HEK293T (cell line): ENCODE measurements around the gene SYNGAP1.
"Not testable (repeated sequence)": the region's sequence is repeated elsewhere in the genome, so short reads cannot be mapped to it uniquely, and the experiment has no call there.

ENCODE experiments used
- BHLHE40 ChIP-seq: fragments of 450-650 bp; IDR thresholded peaks from 2 replicates; pipeline ENCODE4 v1.6.1; 2016; ENCODE audit warnings: mild to moderate bottlenecking, moderate library complexity, borderline replicate concordance
- ELF4 ChIP-seq: fragments of 450-650 bp; IDR thresholded peaks from 2 replicates; pipeline ENCODE4 v1.6.1; 2017; ENCODE audit warnings: antibody characterized with exemption
- FOXA1 ChIP-seq: fragments of 450-650 bp; IDR thresholded peaks from 2 replicates; pipeline ENCODE4 v1.6.1; 2016; ENCODE audit warnings: mild to moderate bottlenecking
- FOXK2 ChIP-seq: fragments of 450-650 bp; IDR thresholded peaks from 2 replicates; pipeline ENCODE4 v1.6.1; 2016; ENCODE audit warnings: mild to moderate bottlenecking
- FOXM1 ChIP-seq: fragments of 450-650 bp; IDR thresholded peaks from 2 replicates; pipeline ENCODE4 v1.6.1; 2017; ENCODE audit warnings: mild to moderate bottlenecking, borderline replicate concordance
- HDGF ChIP-seq: fragments of 450-650 bp; IDR thresholded peaks from 2 replicates; pipeline ENCODE4 v1.6.1; 2017; ENCODE audit warnings: antibody characterized with exemption, borderline replicate concordance
- NFRKB ChIP-seq: fragments of 450-650 bp; IDR thresholded peaks from 2 replicates; pipeline ENCODE4 v1.6.1; 2016; ENCODE audit warnings: mild to moderate bottlenecking, moderate library complexity
- SP1 ChIP-seq: fragments of 450-650 bp; IDR thresholded peaks from 2 replicates; pipeline ENCODE4 v1.6.1; 2017
- SUZ12 ChIP-seq: fragments of 450-650 bp; IDR thresholded peaks from 2 replicates; pipeline ENCODE4 v1.6.1; 2016; ENCODE audit warnings: mild to moderate bottlenecking
- TARDBP ChIP-seq: fragments of 450-650 bp; IDR thresholded peaks from 2 replicates; pipeline ENCODE4 v1.6.1; 2016
- ZNF384 ChIP-seq: fragments of 450-650 bp; IDR thresholded peaks from 2 replicates; pipeline ENCODE4 v1.6.1; 2016
- TF ChIP-seq, protein P1 (sequence below): fragments of 450-650 bp; IDR thresholded peaks from 2 replicates; pipeline ENCODE4 v1.6.1; 2016

- TF ChIP-seq BHLHE40, HDGF, FOXM1, ZNF384, FOXK2, NFRKB, TARDBP, SP1, ELF4, FOXA1, SUZ12: not testable (repeated sequence)
- TF ChIP-seq, protein P1, sequence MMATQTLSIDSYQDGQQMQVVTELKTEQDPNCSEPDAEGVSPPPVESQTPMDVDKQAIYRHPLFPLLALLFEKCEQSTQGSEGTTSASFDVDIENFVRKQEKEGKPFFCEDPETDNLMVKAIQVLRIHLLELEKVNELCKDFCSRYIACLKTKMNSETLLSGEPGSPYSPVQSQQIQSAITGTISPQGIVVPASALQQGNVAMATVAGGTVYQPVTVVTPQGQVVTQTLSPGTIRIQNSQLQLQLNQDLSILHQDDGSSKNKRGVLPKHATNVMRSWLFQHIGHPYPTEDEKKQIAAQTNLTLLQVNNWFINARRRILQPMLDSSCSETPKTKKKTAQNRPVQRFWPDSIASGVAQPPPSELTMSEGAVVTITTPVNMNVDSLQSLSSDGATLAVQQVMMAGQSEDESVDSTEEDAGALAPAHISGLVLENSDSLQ = not testable (repeated sequence)
Measured at GRCh38 chr6:33399881-33400280, 20.0 kb upstream of the SYNGAP1 start.
